ENCODE results near the gene ZNF778.
"Not testable (repeated sequence)": the region's sequence is repeated elsewhere in the genome, so short reads cannot be mapped to it uniquely, and the experiment has no call there.

ZNF778 gene

GRCh38 chr16:89222931-89223330 is 5.4 kb downstream of the ZNF778 start:
- Histone ChIP-seq H3K27me3 (ENCODE audit: control insufficient read depth, insufficient read depth, low read length) (no peaks in the 10 kb centered on the region), H3K9me3 (ENCODE audit: control insufficient read depth, low read length) (no peaks in the 10 kb centered on the region), H3K4me1 (ENCODE audit: control insufficient read depth, insufficient read depth, low read length) (no peaks in the 10 kb centered on the region), H3K4me3 (ENCODE audit: low read length) (no peak overlapping the region), H3K36me3 (ENCODE audit: control insufficient read depth, insufficient read depth, low read length) (peaks cover 14% of the 10 kb centered on the region), H3K9ac (ENCODE audit: low read length) (no peak overlapping the region)

- Histone ChIP-seq H3K4me1 (ENCODE audit: control insufficient read depth, insufficient read depth, low read length) (no peaks in the 10 kb centered on the region), H3K36me3 (ENCODE audit: control insufficient read depth, insufficient read depth, low read length) (peaks cover 15% of the 10 kb centered on the region), H3K9ac (ENCODE audit: low read length) (no peak overlapping the region), H3K4me3 (ENCODE audit: low read length) (no peak overlapping the region), H3K27me3 (ENCODE audit: control insufficient read depth, insufficient read depth, low read length) (no peaks in the 10 kb centered on the region), H3K9me3 (ENCODE audit: control insufficient read depth, low read length) (no peaks in the 10 kb centered on the region)
Observed at GRCh38 chr16:89224665-89225064, 7.2 kb downstream of the ZNF778 start.

- Histone ChIP-seq H3K36me3 (ENCODE audit: control insufficient read depth, insufficient read depth, low read length) (peaks cover 15% of the 10 kb centered on the region), H3K4me3 (ENCODE audit: low read length) (no peak overlapping the region), H3K9me3 (ENCODE audit: control insufficient read depth, low read length) (no peaks in the 10 kb centered on the region), H3K9ac (ENCODE audit: low read length) (no peak overlapping the region), H3K4me1 (ENCODE audit: control insufficient read depth, insufficient read depth, low read length) (no peaks in the 10 kb centered on the region), H3K27me3 (ENCODE audit: control insufficient read depth, insufficient read depth, low read length) (no peaks in the 10 kb centered on the region)
Observed at GRCh38 chr16:89230255-89230654, 12.8 kb downstream of the ZNF778 start.

DNA sequence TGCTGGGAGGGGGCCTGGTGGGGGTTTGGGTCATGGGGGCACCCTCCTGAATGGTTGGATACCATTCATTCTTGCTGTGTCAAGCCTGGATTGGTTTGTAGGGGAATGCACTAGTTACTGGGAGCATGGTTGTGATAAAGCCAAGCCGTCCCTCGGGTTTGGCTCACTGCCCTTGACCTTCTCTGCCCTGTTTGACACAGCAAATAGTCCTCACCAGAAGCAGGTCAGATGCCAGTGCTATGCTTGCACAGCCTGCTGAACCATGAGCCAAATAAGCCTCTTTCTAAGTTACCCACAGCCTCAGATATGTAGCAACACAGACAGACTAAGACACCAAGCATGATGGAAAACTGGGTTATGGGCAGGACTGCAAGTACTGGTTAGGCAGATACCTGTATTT is 14.6 kb downstream of the ZNF778 start:
- Histone ChIP-seq H3K4me3 (ENCODE audit: low read length) (no peak overlapping the region), H3K4me1 (ENCODE audit: control insufficient read depth, insufficient read depth, low read length) (no peaks in the 10 kb centered on the region), H3K9ac (ENCODE audit: low read length) (no peak overlapping the region), H3K27me3 (ENCODE audit: control insufficient read depth, insufficient read depth, low read length) (no peaks in the 10 kb centered on the region), H3K9me3 (ENCODE audit: control insufficient read depth, low read length) (no peaks in the 10 kb centered on the region), H3K36me3 (ENCODE audit: control insufficient read depth, insufficient read depth, low read length) (peaks cover 9% of the 10 kb centered on the region)

DNA sequence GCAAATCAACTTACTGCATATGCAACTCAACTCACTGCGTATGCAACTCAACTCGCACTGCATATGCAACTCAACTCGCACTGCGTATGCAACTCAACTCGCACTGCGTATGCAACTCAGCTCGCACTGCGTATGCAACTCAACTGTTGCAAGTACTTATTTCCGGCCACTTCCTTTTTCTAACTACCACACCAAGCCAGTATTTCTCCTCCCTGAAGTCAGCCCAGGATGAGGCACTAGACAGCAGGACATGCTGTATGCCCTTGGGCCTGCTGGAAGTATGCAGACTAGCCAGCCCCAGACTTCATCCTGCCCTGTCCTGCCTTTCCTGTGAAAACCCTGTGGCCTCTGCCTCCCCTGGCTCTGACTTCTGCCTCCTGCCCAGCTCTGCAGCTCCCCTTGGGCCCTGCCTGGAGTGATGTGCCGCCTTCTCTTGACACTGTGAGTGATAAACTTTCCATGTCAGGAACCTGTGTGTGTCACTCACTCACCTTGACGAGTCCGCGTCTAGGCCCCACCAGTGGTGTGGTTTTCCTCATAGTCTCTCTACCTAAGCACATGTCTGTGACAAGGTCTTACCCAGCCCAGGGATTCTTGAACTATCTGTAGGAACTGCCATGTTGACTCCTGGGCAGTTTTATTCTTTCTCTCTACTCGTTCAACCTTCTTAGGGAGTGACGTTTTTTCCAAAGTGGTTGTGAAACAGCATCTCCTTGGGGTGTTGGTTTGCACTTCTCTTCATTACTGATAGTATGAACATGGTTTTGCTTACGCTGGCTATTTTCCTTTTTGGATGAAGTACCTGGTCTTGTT is 16.4 kb downstream of the ZNF778 start:
- no peak overlapping the region for H3K4me3 ChIP-seq (ENCODE audit: low read length)
- no peaks in the 10 kb centered on the region for H3K9me3 ChIP-seq (ENCODE audit: control insufficient read depth, low read length)
- no peaks in the 10 kb centered on the region for H3K4me1 ChIP-seq (ENCODE audit: control insufficient read depth, insufficient read depth, low read length)
- H3K9ac ChIP-seq (ENCODE audit: low read length): no peak overlapping the region
- no peaks in the 10 kb centered on the region for H3K27me3 ChIP-seq (ENCODE audit: control insufficient read depth, insufficient read depth, low read length)
- H3K36me3 ChIP-seq (ENCODE audit: control insufficient read depth, insufficient read depth, low read length): no peaks in the 10 kb centered on the region

DNA sequence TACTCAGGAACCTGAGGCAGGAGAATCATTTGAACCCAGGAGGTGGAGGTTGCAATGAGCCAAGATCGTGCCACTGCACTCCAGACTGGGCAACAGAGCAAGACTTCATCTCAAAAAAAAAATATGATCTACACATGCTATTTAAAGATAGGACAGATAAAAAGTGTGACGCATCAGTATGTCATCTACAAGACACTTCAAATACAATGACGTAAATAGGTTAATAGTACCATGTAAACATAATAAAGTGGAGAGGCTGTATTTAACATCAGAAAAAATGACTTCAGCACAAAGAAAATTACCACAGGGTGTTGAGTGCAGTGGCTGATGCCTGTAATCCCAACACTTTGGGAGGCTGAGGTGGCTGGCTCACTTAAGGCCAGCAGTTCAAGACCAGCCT is 20.2 kb downstream of the ZNF778 start:
- H3K36me3 ChIP-seq (ENCODE audit: control insufficient read depth, insufficient read depth, low read length): no peaks in the 10 kb centered on the region
- H3K4me3 ChIP-seq (ENCODE audit: low read length): no peak overlapping the region
- no peaks in the 10 kb centered on the region for H3K27me3 ChIP-seq (ENCODE audit: control insufficient read depth, insufficient read depth, low read length)
- no peaks in the 10 kb centered on the region for H3K9me3 ChIP-seq (ENCODE audit: control insufficient read depth, low read length)
- H3K4me1 ChIP-seq (ENCODE audit: control insufficient read depth, insufficient read depth, low read length): no peaks in the 10 kb centered on the region
- H3K9ac ChIP-seq (ENCODE audit: low read length): no peak overlapping the region

- no peaks in the 10 kb centered on the region for H3K9me3 ChIP-seq (ENCODE audit: control insufficient read depth, low read length)
- H3K27me3 ChIP-seq (ENCODE audit: control insufficient read depth, insufficient read depth, low read length): no peaks in the 10 kb centered on the region
- no peaks in the 10 kb centered on the region for H3K36me3 ChIP-seq (ENCODE audit: control insufficient read depth, insufficient read depth, low read length)
- peak overlapping the region; percentile 97 for H3K9ac ChIP-seq (ENCODE audit: low read length)
- no peaks in the 10 kb centered on the region for H3K4me1 ChIP-seq (ENCODE audit: control insufficient read depth, insufficient read depth, low read length)
- H3K4me3 ChIP-seq (ENCODE audit: low read length): peak overlapping the region; percentile 75
Observed at GRCh38 chr16:89241187-89242007, 23.9 kb downstream of the ZNF778 start.

DNA sequence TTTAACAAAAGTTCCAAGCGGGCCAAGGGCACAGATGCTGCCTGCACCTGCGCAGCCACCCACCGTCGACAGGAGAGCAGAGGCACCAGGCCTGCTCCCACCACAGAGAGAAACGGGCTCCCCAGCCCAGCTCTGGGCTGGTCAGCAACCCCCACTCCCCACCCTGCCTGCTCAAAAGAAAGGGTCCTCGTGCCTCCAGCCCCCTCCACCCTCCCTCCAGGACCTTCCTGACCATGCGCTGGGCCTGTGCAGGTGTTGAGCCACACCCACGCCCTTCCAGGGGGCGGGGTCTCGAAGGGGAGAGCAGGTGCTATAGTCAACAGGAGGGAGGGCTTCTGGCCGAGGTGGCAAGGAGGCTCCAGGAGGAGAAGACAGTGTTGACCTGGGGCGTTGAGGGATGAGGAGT is 25.3 kb downstream of the ZNF778 start:
- no peak overlapping the region for H3K9ac ChIP-seq (ENCODE audit: low read length)
- H3K9me3 ChIP-seq (ENCODE audit: control insufficient read depth, low read length): no peaks in the 10 kb centered on the region
- H3K4me1 ChIP-seq (ENCODE audit: control insufficient read depth, insufficient read depth, low read length): peaks cover 8% of the 10 kb centered on the region
- peaks cover 3% of the 10 kb centered on the region for H3K27me3 ChIP-seq (ENCODE audit: control insufficient read depth, insufficient read depth, low read length)
- H3K4me3 ChIP-seq (ENCODE audit: low read length): no peak overlapping the region
- H3K36me3 ChIP-seq (ENCODE audit: control insufficient read depth, insufficient read depth, low read length): no peaks in the 10 kb centered on the region

- no peaks in the 10 kb centered on the region for H3K36me3 ChIP-seq (ENCODE audit: control insufficient read depth, insufficient read depth, low read length)
- peaks cover 3% of the 10 kb centered on the region for H3K27me3 ChIP-seq (ENCODE audit: control insufficient read depth, insufficient read depth, low read length)
- no peak overlapping the region for H3K9ac ChIP-seq (ENCODE audit: low read length)
- no peak overlapping the region for H3K4me3 ChIP-seq (ENCODE audit: low read length)
- H3K4me1 ChIP-seq (ENCODE audit: control insufficient read depth, insufficient read depth, low read length): peaks cover 8% of the 10 kb centered on the region
- H3K9me3 ChIP-seq (ENCODE audit: control insufficient read depth, low read length): no peaks in the 10 kb centered on the region
Observed at GRCh38 chr16:89243664-89244063, 26.2 kb downstream of the ZNF778 start.

GRCh38 chr16:89244264-89244663 is 26.8 kb downstream of the ZNF778 start:
- H3K9me3 ChIP-seq (ENCODE audit: control insufficient read depth, low read length); H3K27me3 ChIP-seq (ENCODE audit: control insufficient read depth, insufficient read depth, low read length); H3K36me3 ChIP-seq (ENCODE audit: control insufficient read depth, insufficient read depth, low read length); H3K4me1 ChIP-seq (ENCODE audit: control insufficient read depth, insufficient read depth, low read length); H3K9ac ChIP-seq (ENCODE audit: low read length); H3K4me3 ChIP-seq (ENCODE audit: low read length): not testable (repeated sequence)

DNA sequence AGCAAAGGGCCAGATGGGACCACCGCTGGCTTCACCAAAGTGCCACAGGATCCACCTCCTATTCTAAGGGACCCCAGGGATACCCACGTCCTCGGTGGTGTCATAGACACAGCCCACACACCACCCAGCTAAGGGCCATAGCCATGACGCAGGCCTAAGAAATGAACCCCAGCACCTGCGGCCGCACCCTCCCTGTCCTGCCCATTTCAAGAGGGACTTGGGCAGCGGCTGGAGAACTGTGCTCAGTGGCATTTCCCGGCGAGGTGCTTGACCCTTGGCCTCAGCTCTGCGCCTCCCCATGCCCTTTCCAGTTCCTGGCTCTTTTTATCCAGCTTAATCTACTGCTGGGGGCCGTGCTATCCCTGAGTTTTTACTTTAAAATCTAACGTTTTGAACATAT is 27.3 kb downstream of the ZNF778 start:
- H3K36me3 ChIP-seq (ENCODE audit: control insufficient read depth, insufficient read depth, low read length): no peaks in the 10 kb centered on the region
- no peaks in the 10 kb centered on the region for H3K9me3 ChIP-seq (ENCODE audit: control insufficient read depth, low read length)
- H3K27me3 ChIP-seq (ENCODE audit: control insufficient read depth, insufficient read depth, low read length): peaks cover 3% of the 10 kb centered on the region
- H3K4me3 ChIP-seq (ENCODE audit: low read length): no peak overlapping the region
- H3K9ac ChIP-seq (ENCODE audit: low read length): no peak overlapping the region
- H3K4me1 ChIP-seq (ENCODE audit: control insufficient read depth, insufficient read depth, low read length): peaks cover 8% of the 10 kb centered on the region

GRCh38 chr16:89246383-89246902 is 28.9 kb downstream of the ZNF778 start:
- Histone ChIP-seq H3K4me3 (ENCODE audit: low read length) (no peak overlapping the region), H3K27me3 (ENCODE audit: control insufficient read depth, insufficient read depth, low read length) (peaks cover 3% of the 10 kb centered on the region), H3K9me3 (ENCODE audit: control insufficient read depth, low read length) (no peaks in the 10 kb centered on the region), H3K9ac (ENCODE audit: low read length) (peak overlapping the region; percentile 28), H3K36me3 (ENCODE audit: control insufficient read depth, insufficient read depth, low read length) (no peaks in the 10 kb centered on the region), H3K4me1 (ENCODE audit: control insufficient read depth, insufficient read depth, low read length) (peaks cover 8% of the 10 kb centered on the region)
